Measurements from ENCODE around the gene GAS7.

DNA sequence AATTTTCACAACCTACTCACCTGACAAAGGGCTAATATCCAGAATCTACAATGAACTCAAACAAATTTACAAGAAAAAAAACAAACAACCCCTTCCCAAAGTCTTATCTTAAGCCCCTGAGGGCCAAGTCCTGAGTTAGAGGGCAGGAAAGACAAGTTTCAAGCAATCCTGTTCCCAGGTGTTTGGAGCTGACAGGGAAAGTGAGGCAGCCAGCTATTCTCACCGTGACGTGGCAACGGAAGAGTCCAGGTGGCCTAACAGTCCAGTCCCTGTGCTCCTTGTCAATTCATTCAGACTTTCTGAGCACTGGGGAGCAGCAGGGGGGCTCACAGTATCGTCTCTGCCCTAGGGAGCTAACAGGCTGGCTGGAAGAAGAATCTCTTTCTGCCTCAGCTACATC is 203.6 kb downstream of the GAS7 start:
- TF ChIP-seq, protein P1, sequence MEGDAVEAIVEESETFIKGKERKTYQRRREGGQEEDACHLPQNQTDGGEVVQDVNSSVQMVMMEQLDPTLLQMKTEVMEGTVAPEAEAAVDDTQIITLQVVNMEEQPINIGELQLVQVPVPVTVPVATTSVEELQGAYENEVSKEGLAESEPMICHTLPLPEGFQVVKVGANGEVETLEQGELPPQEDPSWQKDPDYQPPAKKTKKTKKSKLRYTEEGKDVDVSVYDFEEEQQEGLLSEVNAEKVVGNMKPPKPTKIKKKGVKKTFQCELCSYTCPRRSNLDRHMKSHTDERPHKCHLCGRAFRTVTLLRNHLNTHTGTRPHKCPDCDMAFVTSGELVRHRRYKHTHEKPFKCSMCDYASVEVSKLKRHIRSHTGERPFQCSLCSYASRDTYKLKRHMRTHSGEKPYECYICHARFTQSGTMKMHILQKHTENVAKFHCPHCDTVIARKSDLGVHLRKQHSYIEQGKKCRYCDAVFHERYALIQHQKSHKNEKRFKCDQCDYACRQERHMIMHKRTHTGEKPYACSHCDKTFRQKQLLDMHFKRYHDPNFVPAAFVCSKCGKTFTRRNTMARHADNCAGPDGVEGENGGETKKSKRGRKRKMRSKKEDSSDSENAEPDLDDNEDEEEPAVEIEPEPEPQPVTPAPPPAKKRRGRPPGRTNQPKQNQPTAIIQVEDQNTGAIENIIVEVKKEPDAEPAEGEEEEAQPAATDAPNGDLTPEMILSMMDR (IDR thresholded peaks at IDR 0.05; ENCODE audit: poor library complexity), result no peak
- TF ChIP-seq EZH2 (IDR thresholded peaks at IDR 0.05; ENCODE audit: borderline replicate concordance), result no peak
